Kasumi-1 (cell line): Measurements from ENCODE around the gene GLTP.
"Not testable (repeated sequence)": the region's sequence is repeated elsewhere in the genome, so short reads cannot be mapped to it uniquely, and the experiment has no call there.

Source experiments
- DNase-seq, 2 experiments: peaks; one replicate each; lab custom pipeline; 2025; lab: John Stamatoyannopoulos, UW

The GLTP gene, protein sequence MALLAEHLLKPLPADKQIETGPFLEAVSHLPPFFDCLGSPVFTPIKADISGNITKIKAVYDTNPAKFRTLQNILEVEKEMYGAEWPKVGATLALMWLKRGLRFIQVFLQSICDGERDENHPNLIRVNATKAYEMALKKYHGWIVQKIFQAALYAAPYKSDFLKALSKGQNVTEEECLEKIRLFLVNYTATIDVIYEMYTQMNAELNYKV

DNA sequence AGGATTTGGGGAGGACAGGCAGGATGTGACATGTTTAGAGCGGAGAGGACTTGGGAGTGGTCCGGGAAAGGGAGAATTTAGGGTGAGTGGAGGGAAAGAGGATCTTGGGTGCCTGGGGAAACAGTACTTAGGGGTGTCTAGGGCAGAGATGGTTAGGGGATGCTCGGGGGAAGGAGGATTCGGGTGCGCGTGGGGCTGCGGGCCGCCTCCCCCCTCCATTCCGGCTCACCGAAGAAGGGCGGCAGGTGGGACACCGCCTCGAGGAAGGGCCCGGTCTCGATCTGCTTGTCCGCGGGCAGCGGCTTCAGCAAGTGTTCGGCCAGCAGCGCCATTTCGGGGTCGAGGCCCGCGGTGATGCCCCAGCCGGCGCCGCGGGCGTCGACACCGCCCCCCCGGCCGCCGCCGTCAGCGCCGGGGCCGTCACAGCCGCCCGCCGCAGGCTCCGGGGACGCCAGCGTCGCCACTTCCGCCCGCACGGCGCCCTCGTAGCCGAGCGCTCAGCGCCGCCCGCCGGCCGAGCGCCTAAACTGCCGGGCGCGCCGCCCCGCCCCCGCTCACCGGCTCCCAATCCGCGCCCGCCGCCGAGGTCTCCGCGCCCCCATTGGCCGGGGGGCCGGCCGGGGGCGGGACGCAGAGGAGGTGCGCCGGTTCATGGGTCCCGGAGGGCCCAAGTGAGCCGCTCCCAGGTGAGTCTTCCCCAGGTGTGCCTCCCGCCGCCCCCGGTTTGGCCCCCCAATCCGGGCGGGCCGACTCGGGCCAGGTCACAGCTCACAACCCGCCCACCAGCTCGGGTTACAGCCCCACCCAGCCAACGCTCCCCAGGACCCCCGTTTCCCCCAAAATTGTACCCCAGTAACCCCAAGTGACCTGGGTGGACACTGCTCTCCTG lies at the start of gene GLTP:
TSS of gene GLTP (minus strand) at position 499 of the 889 bp plus-strand sequence. CDS start at position 332, 167 bp downstream.
- peak; percentile 75 to 76 for DNase-seq

DNA sequence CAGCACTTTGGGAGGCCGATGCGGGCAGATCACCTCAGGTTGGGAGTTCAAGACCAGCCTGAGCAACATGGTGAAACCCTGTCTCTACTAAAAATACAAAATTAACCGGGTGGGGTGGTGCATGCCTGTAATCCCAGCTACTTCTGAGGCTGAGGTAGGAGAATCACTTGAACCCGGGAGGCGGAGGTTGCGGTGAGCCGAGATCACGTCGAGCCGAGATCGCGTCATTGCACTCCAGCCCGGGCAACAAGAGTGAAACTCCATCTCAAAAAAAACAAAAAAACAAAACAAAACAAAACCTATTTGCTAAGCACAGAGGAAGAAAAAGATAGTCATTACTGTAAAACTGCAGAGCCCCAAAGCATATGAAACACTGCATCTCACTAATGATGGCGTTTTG lies 49.0 kb upstream of the GLTP start:
- not testable (repeated sequence) for DNase-seq

DNA sequence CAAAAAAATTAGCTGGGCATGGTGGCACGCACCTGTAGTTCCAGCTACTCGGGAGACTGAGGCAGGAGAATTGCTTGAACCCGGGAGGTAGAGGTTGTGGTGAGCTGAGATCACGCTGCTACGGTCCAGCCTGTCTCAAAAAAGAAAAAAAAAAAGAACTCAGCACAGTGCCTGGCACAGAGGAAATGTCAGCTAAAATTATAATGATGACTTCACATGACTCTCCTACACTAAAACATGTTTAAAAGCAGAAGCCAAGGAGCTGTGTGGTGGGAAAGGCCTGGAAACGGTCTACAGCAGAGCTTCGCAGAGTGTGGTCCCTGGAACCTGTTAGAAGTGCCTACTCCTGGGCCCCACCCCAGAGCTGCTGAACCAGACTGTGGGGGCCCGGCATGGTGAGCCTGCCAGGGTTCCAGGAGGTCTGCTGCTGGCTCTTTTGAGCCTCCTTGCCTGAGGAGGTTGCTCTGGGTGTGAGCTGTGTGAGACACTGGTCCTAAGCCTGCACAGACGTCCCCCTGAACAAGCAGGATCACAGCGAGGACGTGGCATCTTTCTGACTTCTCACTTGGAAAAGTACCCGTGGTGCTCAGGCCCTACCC lies 47.8 kb upstream of the GLTP start:
- DNase-seq: no peak

DNA sequence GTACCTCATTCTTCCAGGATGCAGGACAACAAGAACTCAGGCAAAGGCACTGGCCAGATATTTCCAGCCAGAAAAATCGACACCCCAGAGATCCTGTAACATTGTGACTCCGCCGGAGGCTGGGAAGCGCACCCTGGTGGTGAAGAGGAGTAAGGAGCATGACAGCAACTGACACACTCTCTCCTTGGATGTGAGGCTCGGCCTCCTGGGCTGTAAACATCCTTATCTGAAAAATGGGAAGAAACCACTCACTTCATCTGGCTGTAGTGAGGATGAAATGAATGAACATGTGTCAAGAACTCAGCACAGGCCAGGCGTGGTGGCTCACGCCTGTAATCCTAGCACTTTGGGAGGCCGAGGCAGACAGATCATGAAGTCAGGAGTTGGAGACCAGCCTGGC lies 47.3 kb upstream of the GLTP start:
- DNase-seq: peak; percentile 48 to 49

DNA sequence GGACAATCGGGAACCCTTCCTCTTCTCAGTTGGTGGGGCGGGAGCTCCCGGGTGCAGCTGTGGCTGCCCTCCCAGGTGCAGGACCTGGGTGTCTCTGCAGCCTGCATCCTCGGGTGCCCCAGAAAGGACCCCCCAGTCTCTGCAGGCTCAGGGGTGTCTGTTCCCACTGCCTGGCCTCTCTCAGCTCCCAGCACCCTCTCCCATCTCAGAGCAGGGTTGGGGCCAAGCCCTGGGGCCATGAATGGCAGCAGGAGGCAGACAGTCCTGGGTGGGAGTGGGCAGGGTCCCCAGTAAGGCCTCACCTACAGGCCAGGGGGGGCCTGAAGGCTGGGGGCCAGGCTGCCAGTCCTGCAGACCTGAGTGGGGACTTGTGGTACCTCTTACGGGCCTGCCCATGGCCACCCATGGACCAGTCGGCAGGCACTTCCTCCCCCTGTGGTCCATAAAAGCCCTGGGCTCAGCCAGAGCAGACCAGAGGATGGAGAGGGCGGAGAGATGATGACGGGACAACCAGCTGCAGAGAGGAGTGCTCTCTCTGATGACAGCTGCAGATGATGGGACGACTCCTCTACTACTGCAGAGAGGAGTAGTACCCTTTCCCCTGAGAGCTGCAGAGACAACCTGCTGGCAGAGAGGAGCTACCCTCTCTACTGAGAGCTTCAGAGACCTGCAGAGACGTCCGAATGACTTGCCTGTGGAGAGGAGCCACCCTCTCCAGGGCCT lies 46.3 kb upstream of the GLTP start:
- no peak for DNase-seq

DNA sequence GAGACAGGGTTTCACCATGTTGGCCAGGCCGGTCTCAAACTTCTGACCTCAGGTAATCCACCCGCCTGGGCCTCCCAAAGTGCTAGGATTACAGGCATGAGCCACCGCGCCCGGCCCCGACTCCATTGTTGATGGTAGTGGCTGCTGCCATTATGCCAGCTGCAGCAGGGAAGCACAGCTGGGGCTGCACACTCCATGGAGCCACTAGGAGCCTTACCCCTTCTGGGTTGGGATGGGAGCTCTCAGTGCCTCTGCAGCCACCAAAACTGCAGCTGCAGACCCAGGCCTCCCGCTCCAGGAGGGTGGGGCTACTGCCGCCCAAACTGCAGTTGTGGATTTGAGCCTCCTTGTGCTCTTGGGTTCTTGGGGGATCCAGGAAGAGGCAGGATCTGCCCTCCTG lies 45.7 kb upstream of the GLTP start:
- DNase-seq: no peak

GRCh38 chr12:109925185-109925840 lies 45.0 kb upstream of the GLTP start:
- DNase-seq: no peak

GRCh38 chr12:109923481-109924245 lies 43.3 kb upstream of the GLTP start:
- DNase-seq: no peak

DNA sequence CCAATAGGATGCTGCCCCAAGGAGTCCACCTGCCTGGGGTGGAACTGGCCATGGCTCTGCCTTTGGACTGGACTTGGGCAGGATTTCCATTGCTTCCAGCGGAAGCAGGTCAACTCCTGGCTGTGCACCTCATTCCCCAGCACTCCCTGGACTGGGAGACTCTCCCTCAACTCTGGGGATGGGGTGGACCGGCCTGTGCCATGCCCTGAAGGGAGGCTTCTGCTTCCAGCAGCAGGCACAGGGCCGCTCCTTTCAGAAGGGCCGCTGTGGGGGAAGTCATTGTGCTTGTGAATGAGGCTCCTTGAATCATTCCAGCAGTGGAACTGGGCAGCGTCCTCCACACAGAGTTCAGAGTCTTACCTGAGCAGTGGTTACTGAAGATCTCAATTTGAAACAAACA lies 42.7 kb upstream of the GLTP start:
- no peak for DNase-seq

- no peak for DNase-seq
Measured at GRCh38 chr12:109921982-109922381, 41.6 kb upstream of the GLTP start.

DNA sequence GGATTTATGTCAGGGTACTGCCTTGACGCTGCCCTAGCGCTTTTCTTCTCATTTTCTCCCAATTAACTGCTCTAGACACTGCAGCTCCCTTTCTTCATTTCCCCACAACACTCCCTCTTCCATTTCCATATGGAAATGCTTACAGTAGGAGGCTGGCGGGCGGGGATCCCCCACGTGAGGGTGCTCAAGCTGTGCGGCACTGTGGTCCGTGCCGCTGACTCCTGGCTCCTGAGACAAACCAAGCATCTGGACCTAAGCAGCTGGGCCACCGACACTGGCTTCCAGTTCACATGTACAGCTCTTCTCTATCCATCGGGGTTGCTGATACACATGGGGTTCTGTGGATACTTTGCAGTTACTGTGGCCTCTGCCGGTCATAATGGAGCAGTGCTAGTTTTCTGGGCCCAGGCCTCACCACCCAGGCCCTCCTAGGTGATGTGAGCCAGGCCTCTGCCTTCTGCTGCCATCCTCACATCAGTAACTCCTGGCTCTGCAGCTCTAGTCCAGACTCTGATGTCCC lies 40.0 kb upstream of the GLTP start:
- no peak for DNase-seq

- no peak for DNase-seq
Measured at GRCh38 chr12:109919456-109919855, 39.1 kb upstream of the GLTP start.

- DNase-seq: no peak
Measured at GRCh38 chr12:109916045-109916444, 35.7 kb upstream of the GLTP start.

- DNase-seq: no peak
Measured at GRCh38 chr12:109915171-109916040, 35.1 kb upstream of the GLTP start.

- DNase-seq: no peak
Measured at GRCh38 chr12:109914461-109914860, 34.1 kb upstream of the GLTP start.

GRCh38 chr12:109912855-109913321 lies 32.5 kb upstream of the GLTP start:
- no peak for DNase-seq

DNA sequence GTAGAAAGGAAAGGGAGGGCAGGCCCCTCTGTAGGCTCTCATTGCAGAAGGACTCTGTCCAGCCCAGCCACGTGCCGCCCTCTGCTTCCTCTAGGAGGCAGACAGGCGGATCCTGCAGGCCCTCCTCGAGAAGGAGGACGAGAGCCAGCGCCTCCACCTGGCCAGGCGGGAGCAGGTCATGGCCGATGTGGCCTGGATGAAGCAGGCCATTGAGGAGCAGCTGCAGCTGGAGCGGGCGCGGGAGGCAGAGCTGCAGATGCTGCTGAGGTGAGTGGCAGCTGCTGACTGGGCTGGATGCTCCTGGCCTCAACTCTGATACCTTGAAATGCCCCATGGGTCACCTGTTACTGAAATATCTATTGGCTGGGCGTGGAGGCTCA lies 30.6 kb upstream of the GLTP start:
- peak; percentile 17 to 47 for DNase-seq

DNA sequence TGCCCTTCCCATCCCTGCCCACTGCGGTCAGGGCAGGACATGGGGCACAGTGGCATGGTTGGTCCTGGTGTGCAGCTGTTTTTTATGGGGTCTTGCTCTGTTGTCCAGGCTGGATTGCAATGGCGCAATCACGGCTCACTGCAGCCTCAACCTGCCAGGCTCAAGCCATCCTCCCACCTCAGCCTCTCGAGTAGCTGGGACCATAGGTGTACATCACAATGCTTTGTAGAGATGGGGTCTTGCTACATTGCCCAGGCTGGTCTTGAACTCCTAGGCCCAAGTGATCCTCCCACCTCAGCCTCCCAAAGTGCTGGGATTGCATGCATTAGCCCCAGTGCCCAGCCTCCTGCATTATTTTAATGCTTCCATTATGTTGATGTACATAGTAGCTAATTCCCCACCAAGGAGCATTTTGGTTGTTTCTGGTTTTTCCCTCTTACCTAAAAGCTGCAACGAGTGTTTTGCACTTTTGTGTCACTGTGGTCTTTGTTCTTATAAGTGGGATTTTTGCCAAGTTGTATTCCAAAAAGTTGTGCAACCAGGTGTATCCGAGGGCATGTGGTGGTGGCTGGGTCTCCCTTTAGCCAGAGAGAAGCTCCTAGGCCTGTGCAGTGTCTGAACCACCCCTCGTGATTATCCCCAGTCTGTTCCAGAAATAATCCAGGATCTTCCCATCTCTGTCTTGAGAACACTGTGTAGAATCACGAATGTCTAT lies 30.1 kb upstream of the GLTP start:
- no peak for DNase-seq

GRCh38 chr12:109905301-109905700 lies 25.0 kb upstream of the GLTP start:
- no peak for DNase-seq
